ENCODE measurements around the gene BSND. TPM values are rescaled to one million over a fixed set of nuclear protein-coding genes. Genes with fewer than 3 reads are reported as not detected.

BSND gene
- total RNA-seq, 2 donors from 2014 or later: 0.13 to 0.20 TPM

DNA sequence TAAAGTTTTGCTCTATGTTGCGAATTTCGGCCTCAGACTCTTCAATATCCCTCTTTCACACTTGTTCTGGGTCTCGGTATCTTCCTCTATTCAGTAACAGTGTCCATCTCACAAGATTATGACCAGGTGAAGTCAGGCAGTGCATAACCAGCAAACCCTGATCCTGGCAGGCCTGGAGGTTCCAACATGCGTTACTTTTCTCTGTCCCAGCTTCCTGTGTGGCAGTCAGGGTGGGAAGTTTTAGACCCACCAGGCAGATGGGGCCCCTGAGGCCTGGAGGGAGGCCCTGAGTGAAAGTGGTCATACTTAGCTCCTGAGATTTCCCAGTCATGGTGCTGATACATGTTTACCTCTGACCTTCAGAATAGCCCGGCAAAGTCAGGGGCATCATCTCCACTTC lies 13.2 kb upstream of the BSND start:
- no peak overlapping the region for H3K27ac Mint-ChIP-seq
- 90 to 92% methylated on average over 4 to 5 of the region's 5 CpGs for whole genome bisulfite sequencing, 2 experiments (ENCODE audit: insufficient coverage in 1 of 2, insufficient read length in 1 of 2)
- Histone ChIP-seq H3K4me1 (ENCODE audit: control insufficient read depth, insufficient read depth, low read length) (no peaks in the 10 kb centered on the region), H3K4me3 (ENCODE audit: low read length) (no peak overlapping the region), H3K27ac (ENCODE audit: low read depth, low read length) (no peak overlapping the region), H3K9me3 (ENCODE audit: control insufficient read depth, low read length) (no peaks in the 10 kb centered on the region), H3K27me3 (ENCODE audit: control insufficient read depth, insufficient read depth, low read length, poor library complexity, severe bottlenecking) (peaks cover 19% of the 10 kb centered on the region), H3K9ac (ENCODE audit: extremely low read depth, low read length, poor library complexity, severe bottlenecking) (no peak overlapping the region), H3K36me3 (ENCODE audit: control insufficient read depth, insufficient read depth, low read length) (no peaks in the 10 kb centered on the region)
- TF ChIP-seq, protein P1, sequence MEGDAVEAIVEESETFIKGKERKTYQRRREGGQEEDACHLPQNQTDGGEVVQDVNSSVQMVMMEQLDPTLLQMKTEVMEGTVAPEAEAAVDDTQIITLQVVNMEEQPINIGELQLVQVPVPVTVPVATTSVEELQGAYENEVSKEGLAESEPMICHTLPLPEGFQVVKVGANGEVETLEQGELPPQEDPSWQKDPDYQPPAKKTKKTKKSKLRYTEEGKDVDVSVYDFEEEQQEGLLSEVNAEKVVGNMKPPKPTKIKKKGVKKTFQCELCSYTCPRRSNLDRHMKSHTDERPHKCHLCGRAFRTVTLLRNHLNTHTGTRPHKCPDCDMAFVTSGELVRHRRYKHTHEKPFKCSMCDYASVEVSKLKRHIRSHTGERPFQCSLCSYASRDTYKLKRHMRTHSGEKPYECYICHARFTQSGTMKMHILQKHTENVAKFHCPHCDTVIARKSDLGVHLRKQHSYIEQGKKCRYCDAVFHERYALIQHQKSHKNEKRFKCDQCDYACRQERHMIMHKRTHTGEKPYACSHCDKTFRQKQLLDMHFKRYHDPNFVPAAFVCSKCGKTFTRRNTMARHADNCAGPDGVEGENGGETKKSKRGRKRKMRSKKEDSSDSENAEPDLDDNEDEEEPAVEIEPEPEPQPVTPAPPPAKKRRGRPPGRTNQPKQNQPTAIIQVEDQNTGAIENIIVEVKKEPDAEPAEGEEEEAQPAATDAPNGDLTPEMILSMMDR (conservative IDR thresholded peaks at IDR 0.05): no peak
- H3K4me3 Mint-ChIP-seq: no peak overlapping the region
- DNase-seq: no peak
- peaks cover 2% of the 10 kb centered on the region for H3K4me1 Mint-ChIP-seq
- no peaks in the 10 kb centered on the region for H3K9me3 Mint-ChIP-seq
- no peaks in the 10 kb centered on the region for H3K36me3 Mint-ChIP-seq (ENCODE audit: low read depth)
- H3K27me3 Mint-ChIP-seq (ENCODE audit: insufficient read depth): peaks cover 24% of the 10 kb centered on the region

DNA sequence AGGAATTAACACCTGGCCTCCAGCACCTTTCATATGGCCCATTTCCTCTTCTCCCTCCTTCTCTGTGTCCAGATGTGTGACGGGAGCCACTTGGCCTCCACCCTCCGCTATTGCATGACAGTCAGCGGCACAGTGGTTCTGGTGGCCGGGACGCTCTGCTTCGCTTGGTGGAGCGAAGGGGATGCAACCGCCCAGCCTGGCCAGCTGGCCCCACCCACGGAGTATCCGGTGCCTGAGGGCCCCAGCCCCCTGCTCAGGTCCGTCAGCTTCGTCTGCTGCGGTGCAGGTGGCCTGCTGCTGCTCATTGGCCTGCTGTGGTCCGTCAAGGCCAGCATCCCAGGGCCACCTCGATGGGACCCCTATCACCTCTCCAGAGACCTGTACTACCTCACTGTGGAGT lies 12.7 kb upstream of the BSND start:
- Mint-ChIP-seq H3K9me3 (no peaks in the 10 kb centered on the region), H3K4me3 (no peak overlapping the region), H3K27me3 (ENCODE audit: insufficient read depth) (peaks cover 22% of the 10 kb centered on the region)

DNA sequence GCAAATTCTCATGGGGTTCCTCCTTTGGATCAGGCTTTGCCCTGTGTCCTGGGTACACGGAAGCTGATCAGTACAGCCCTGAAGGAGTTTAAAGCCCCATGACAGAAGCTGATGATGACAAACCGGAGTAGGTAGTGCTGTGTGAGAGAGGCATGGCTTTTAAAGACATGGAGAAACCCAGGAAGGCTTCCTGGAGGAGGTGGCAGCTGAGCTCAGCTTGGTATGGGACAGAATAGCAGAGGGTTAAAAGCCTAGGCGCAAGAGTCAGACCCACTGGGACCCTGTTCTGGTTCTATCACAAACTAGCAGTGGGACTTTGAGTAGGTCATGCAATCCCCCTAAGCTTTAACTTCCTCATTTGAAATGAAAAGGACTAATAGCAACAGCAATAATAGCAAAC lies 12.2 kb upstream of the BSND start:
- no peak overlapping the region for H3K9ac ChIP-seq (ENCODE audit: extremely low read depth, low read length, poor library complexity, severe bottlenecking)
- TF ChIP-seq, protein P1 (conservative IDR thresholded peaks at IDR 0.05): no peak
- 84 to 93% methylated on average over 3 of the region's 3 CpGs for WGBS, 2 experiments (ENCODE audit: insufficient coverage in 1 of 2, insufficient read length in 1 of 2)
- no peaks in the 10 kb centered on the region for H3K9me3 Mint-ChIP-seq
- no peak overlapping the region for H3K27ac Mint-ChIP-seq
- H3K4me3 ChIP-seq (ENCODE audit: low read length): no peak overlapping the region
- no peaks in the 10 kb centered on the region for H3K36me3 ChIP-seq (ENCODE audit: control insufficient read depth, insufficient read depth, low read length)
- H3K27me3 Mint-ChIP-seq (ENCODE audit: insufficient read depth): peaks cover 17% of the 10 kb centered on the region
- H3K27ac ChIP-seq (ENCODE audit: low read depth, low read length): no peak overlapping the region
- no peak for DNase-seq
- no peaks in the 10 kb centered on the region for H3K4me1 ChIP-seq (ENCODE audit: control insufficient read depth, insufficient read depth, low read length)
- H3K4me3 Mint-ChIP-seq: no peak overlapping the region
- no peaks in the 10 kb centered on the region for H3K36me3 Mint-ChIP-seq (ENCODE audit: low read depth)
- H3K9me3 ChIP-seq (ENCODE audit: control insufficient read depth, low read length): no peaks in the 10 kb centered on the region
- peaks cover 2% of the 10 kb centered on the region for H3K4me1 Mint-ChIP-seq
- H3K27me3 ChIP-seq (ENCODE audit: control insufficient read depth, insufficient read depth, low read length, poor library complexity, severe bottlenecking): peaks cover 9% of the 10 kb centered on the region

More for the DNA sequence above, 12.7 kb upstream of the BSND start:
- Mint-ChIP-seq H3K27ac (no peak overlapping the region), H3K4me1 (peaks cover 2% of the 10 kb centered on the region), H3K36me3 (ENCODE audit: low read depth) (no peaks in the 10 kb centered on the region)
- 89 to 93% methylated on average over 7 to 15 of the region's 15 CpGs for WGBS, 2 experiments (ENCODE audit: insufficient coverage in 1 of 2, insufficient read length in 1 of 2)
- H3K36me3 ChIP-seq (ENCODE audit: control insufficient read depth, insufficient read depth, low read length): no peaks in the 10 kb centered on the region
- no peak for DNase-seq
- TF ChIP-seq, protein P1 (conservative IDR thresholded peaks at IDR 0.05): no peak
- H3K9ac ChIP-seq (ENCODE audit: extremely low read depth, low read length, poor library complexity, severe bottlenecking): no peak overlapping the region
- no peaks in the 10 kb centered on the region for H3K4me1 ChIP-seq (ENCODE audit: control insufficient read depth, insufficient read depth, low read length)
- H3K27me3 ChIP-seq (ENCODE audit: control insufficient read depth, insufficient read depth, low read length, poor library complexity, severe bottlenecking): peaks cover 14% of the 10 kb centered on the region
- H3K4me3 ChIP-seq (ENCODE audit: low read length): no peak overlapping the region
- no peaks in the 10 kb centered on the region for H3K9me3 ChIP-seq (ENCODE audit: control insufficient read depth, low read length)
- H3K27ac ChIP-seq (ENCODE audit: low read depth, low read length): no peak overlapping the region
